HG03469 (cell line): Measurements from ENCODE around the gene CASP8AP2.
A peak's percentile ranks its signal among the peaks of the same experiment; 100 is the strongest.
"Not testable (repeated sequence)": the region's sequence is repeated elsewhere in the genome, so short reads cannot be mapped to it uniquely, and the experiment has no call there.

Experiments used
- ATAC-seq: cut with Tn5 transposase; IDR thresholded peaks from one replicate; pipeline ENCODE4 v1.9.1; 2021; ENCODE audit warnings: mild to moderate bottlenecking, moderate library complexity, moderate number of reproducible peaks; ENCODE audit not compliant: unreplicated experiment

CASP8AP2 gene

GRCh38 chr6:89819336-89820130, 10.1 kb upstream of the CASP8AP2 start, which contains the start of gene MDN1:
Gene MDN1, minus strand, starts transcription at chr6:89819794. Its CDS starts 187 bp downstream, at chr6:89819607.
- peak; percentile 97 for ATAC-seq

- no peak for ATAC-seq
These were observed 3.6 kb upstream of the CASP8AP2 start for GRCh38 chr6:89826029-89826528.

GRCh38 chr6:89828475-89828987, 1.1 kb upstream of the CASP8AP2 start:
- ATAC-seq: not testable (repeated sequence)

GRCh38 chr6:89828988-89829471, 650 bp upstream of the CASP8AP2 start:
- peak; percentile 17 for ATAC-seq

GRCh38 chr6:89830170-89830809, 610 bp downstream of the CASP8AP2 start:
- no peak for ATAC-seq

GRCh38 chr6:89834884-89835792, 5.5 kb downstream of the CASP8AP2 start:
- peak; percentile 96 for ATAC-seq

GRCh38 chr6:89836639-89837222, 7.1 kb downstream of the CASP8AP2 start:
- no peak for ATAC-seq

GRCh38 chr6:89840538-89840937, 10.9 kb downstream of the CASP8AP2 start:
- ATAC-seq: no peak

- ATAC-seq: no peak
These were observed 12.5 kb downstream of the CASP8AP2 start for GRCh38 chr6:89842228-89842627.

GRCh38 chr6:89843070-89843469, 13.4 kb downstream of the CASP8AP2 start:
- ATAC-seq: no peak

- ATAC-seq: not testable (repeated sequence)
These were observed 17.8 kb downstream of the CASP8AP2 start for GRCh38 chr6:89847513-89847912.

GRCh38 chr6:89853068-89853467, 23.4 kb downstream of the CASP8AP2 start:
- ATAC-seq: no peak

GRCh38 chr6:89858041-89858440, 28.4 kb downstream of the CASP8AP2 start:
- no peak for ATAC-seq

GRCh38 chr6:89859744-89860143, 30.1 kb downstream of the CASP8AP2 start:
- peak; percentile 37 for ATAC-seq

- peak; percentile 75 for ATAC-seq
These were observed 32.6 kb downstream of the CASP8AP2 start for GRCh38 chr6:89862273-89862672.

- ATAC-seq: peak; percentile 8
These were observed 33.0 kb downstream of the CASP8AP2 start for GRCh38 chr6:89862698-89863097.

- ATAC-seq: no peak
These were observed 36.5 kb downstream of the CASP8AP2 start for GRCh38 chr6:89866024-89866678.

- ATAC-seq: no peak
These were observed 44.0 kb downstream of the CASP8AP2 start for GRCh38 chr6:89873721-89874120.

GRCh38 chr6:89874438-89874837, 44.8 kb downstream of the CASP8AP2 start:
- ATAC-seq: no peak
